Stimulated activated CD8-positive, alpha-beta memory T cell treated with anti-CD3 and anti-CD28 coated beads, Interleukin-7, amount 100 ng/mL, for 48 hours (primary cell): ENCODE results near the gene CEACAM18.
"Not testable (repeated sequence)": the region's sequence is repeated elsewhere in the genome, so short reads cannot be mapped to it uniquely, and the experiment has no call there.

Experiments used
- DNase-seq, 2 donors: peaks; one replicate each; pipeline ENCODE4 v3.0.0-alpha.2; 2020; ENCODE audit warnings: low read depth in 1 of 2; ENCODE audit errors: extremely low read depth in 1 of 2

The CEACAM18 gene

GRCh38 chr19:51478381-51479234, at the start of gene CEACAM18:
Gene CEACAM18 (plus strand): TSS chr19:51478539.
- DNase-seq = no peak

DNA sequence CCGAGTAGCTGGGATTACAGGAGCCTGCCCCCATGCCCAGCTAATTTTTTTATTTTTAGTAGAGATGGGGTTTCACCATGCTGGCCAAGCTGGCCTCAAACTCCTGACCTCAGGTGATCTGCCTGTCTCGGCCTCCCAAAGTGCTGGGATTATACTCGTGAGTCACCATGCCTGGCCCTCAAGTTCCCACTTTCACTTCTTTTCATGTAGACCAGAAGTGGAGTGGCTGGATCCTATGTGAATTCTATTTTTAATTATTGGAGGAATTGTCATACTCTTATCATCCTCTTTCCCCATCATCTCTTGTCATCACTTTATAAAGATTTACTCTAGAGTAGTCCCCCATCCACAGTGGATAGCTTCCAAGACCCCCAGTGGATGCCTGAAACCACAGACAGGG, 48.1 kb upstream of the CEACAM18 start:
- no peak for DNase-seq

DNA sequence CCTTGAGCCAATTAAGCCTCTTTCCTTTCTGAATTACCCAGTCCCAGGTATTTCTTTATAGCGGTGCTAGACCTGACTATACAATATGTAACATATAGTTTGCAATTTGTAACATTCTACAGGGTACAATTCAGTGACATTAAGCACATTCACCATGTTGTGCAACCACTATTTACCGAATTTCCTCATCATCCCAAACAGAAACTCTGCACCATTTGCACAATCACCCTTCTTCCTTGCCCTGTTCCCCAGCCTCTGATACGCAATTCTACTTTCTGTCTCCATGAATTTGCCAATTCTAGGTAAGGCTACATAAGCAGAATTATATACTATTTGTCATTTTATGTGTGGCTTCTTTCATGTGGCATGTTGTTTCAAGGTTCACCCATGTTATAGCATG, 47.2 kb upstream of the CEACAM18 start:
- DNase-seq = no peak

DNA sequence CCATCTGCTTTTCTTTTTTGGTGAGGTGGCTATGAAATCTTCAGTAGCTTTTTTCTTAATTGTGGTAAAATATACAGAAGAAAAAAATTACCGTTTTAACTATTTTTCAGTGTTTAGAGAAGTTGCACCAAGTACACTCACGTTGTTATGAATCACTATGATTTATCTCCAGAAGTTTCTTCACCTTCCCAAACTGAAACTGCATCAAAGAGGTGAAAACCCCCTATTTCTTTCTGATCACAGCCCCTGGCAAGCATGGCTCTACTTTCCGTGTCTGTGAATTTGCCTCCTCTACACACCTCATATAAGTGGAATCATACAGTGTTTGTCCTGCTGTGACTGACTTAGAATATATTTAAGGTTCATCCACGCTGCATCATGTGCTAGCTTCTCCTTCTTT, 45.3 kb upstream of the CEACAM18 start:
- no peak for DNase-seq

DNA sequence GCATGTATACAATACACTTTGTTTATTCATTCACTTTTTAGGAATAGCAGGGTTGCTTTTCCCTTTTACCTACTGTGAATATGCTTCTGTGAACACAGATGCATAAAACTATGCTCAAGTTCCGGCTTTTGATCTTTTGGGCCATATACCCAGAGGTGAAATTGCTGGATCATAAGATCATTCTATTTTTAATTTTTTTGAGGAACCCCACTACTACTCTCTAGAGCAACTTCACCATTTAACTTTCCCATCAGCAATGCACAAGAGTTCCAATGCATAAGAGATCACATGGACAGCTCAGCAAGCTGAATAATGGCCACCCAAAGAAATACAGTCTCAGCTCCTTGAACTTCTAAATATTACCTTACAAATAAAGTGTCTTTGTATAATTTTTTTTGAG, 43.9 kb upstream of the CEACAM18 start:
- DNase-seq = no peak

DNA sequence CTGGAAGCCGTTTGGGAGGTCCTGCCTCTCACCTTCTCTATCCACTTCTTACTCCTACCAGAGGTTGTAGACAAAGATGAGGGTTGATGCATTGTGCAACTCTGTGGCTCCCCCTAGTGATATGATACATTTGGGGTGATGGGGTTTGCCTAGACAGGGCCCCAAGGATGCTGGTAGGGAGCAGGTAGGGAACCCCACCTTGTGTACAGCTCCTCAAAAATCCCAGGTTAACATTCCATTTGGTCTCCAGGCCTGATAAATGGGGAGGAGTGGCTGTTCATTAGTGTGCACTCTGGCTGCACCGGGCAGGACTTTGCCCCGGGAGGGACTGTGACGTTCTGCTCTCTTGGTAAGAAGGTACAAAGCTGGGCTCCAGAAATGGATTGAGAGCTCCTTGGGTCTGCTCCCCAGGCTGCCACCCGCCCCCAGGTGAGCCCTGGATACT, 39.3 kb upstream of the CEACAM18 start:
- DNase-seq = no peak

- no peak for DNase-seq
Observed at GRCh38 chr19:51440052-51440451, 38.3 kb upstream of the CEACAM18 start.

DNA sequence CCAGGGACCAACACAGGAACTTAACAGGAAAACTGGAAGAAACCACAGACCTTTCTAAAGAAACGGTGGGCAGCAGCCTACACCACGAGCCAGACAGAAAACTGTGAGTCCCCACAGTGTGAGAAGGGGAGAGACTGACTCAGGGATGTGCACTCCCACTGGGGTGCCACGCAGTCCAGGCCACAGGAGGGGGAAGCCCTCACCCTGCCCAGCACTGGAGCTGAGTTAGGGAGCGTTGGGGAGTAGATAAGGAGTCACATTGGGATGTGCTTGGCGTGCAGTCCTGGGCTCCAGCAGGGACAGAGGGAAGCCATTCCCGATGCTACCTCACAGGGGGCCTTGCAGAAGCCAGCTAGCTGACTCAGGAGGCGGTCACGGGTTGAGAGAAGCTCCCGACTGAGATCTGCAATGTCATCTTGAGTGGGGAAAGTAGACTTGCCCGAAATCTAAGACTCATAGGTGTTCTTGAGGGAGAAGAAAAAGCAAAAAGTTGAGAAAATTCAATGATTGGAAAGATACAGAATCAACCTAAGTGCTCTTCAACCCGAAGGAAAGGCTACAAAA, 37.4 kb upstream of the CEACAM18 start:
- DNase-seq = peak; percentile 43 to 79

DNA sequence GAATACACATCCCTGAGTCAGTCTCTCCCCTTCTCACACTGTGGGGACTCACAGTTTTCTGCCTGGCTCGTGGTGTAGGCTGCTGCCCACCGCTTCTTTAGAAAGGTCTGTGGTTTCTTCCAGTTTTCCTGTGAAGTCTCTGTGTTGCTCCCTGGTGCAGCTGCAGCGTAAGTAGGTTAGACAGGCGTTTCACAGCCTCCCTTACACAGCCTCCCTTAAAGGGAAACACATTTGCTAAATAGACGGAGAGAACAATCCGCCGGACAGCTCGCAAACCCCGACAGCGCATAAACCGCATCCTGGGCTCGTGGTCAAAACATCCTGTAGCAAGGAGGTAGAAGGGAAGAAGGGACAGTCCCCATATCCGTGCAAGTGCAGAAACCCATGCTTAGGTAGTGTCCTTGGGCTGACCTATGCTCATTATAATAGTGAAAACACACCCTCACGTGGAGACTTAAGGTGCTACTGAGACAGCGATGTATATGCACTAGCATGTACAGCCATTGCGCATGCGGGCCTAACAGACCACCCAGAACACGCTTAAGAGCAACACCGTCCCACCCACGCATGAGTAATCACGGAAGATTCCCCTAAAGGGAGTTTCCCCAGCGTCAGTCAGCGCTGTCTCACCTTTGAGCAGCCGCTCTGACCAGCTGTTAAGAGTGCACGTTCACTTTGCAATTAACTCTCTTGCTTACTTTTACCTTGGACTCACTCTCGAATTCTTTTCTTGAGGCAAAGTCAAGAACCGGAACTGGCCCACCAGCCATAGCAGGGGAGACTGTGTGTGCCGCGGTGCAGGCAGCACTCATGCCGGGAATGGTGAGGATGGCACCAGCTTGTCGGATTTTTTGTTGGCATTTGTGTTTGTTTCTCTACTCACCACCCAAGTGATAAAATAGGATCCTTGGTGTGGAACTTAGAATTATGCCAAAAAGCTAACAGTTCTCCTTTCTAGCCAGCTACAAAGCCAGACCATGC, 36.6 kb upstream of the CEACAM18 start:
- DNase-seq = peak; percentile 81 to 94

DNA sequence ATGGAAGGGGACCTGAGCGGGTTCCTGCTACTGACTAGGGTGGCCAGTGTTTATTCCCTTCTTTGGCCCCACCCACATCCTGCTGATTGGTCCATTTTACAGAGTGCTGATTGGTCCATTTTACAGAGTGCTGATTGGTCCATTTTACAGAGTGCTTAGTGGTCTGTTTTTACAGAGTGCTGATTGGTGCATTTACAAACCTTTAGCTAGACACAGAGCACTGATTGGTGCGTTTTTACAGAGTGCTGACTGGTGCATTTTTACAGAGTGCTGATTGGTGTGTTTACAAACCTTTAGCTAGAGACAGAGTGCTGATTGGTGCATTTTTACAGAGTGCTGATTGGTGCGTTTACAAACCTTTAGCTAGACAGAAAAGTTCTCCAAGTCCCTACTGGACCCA, 30.8 kb upstream of the CEACAM18 start:
- not testable (repeated sequence) for DNase-seq

DNA sequence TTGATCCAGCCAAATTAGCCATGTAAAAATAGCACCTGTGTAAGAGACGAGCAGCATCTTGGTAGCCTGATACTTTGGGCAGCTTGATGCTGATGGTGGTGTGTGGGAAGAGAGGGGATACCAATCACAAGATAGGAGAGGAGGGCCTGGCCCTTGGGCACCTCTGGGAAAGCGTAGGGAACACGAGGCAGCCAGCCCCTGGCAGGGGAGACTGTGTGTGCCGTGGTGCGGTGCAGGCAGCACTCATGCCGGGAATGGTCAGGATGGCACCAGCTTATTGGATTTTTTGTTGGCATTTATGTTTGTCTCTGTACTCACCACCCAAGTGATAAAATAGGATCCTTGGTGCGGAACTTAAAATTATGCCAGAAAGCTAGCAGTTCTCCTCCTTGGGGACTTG, 30.3 kb upstream of the CEACAM18 start:
- no peak for DNase-seq

DNA sequence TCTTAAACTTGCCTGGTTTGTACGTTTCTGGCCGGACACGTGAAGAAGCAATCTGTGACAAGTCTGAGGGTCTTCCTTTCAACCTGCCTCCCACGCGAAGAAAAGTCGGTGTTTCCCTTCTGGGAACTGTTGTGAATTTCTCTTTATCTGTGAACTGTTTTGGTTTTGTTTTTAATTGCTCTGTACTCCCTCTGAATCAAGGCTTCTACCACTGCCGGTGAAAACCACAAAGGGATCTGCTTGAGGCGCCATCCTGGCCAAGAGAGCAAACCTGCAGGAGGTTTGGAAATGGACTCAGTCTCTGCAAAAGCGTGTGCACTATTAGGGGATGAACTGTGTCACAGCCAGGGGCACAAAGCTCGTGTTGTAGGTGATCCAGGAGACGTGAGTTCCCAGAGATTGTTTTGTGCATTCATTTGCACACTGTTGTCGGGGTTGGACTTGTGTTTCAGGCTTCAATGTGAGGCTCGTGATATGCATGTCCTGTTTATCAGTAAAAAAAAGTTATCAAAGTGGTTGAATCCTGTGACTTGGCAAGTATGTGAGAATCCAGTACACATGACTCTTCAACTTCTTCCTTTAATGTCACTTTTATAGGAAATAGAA, 29.8 kb upstream of the CEACAM18 start:
- DNase-seq = peak; percentile 38 to 76

GRCh38 chr19:51450730-51451307, 27.5 kb upstream of the CEACAM18 start:
- DNase-seq = peak in 1 of 2 donors; percentile 58

- no peak for DNase-seq
Observed at GRCh38 chr19:51456541-51457290, 21.6 kb upstream of the CEACAM18 start.

- DNase-seq = no peak
Observed at GRCh38 chr19:51457351-51458013, 20.9 kb upstream of the CEACAM18 start.

GRCh38 chr19:51458051-51458645, 20.2 kb upstream of the CEACAM18 start, which contains the start of gene SIGLEC8:
Gene SIGLEC8 (minus strand): TSS chr19:51458454. CDS start chr19:51458387, 67 bp downstream.
- DNase-seq = no peak

DNA sequence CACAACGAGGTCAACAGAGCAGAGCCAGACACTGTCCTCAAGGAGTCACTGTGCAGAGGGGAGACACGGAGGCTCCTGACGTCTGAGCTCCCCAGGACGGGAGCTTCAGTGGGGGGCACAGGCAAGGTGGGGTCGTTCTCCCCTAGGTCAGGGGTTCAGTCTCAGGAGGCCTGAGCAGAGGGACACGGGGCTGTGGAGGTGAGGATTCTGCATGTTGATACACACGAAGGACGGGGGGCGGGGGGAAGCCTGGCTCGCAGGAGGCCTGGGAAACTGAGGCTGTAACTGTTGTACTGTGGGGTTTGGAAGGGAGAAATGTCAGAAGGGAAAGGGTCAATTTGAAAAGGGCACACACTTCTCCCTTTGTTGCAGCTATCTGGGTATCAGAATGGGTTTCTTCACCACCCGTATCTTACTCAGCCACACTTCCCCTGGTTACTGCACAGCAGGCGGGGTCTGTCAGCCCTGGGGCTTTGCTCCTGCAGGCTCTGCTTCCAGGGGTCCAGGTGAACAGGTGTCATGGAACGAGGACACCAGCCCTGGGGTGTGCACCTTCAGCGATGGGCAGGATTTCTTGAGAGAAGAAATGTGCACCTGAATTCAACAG, 19.3 kb upstream of the CEACAM18 start:
- DNase-seq = no peak
